IgD-negative memory B cell (primary cell): ENCODE measurements around the gene ADGRD1. TPM values are rescaled to one million over a fixed set of nuclear protein-coding genes. Genes with fewer than 3 reads are reported as not detected.
"Not testable (repeated sequence)": the region's sequence is repeated elsewhere in the genome, so short reads cannot be mapped to it uniquely, and the experiment has no call there.

Experiments
- H3K27ac Mint-ChIP-seq, 3 donors: one replicate each; pipeline ENCODE4 v1.8.0; 2020 to 2022; ENCODE audit warnings: mild to moderate bottlenecking in 3 of 3, mixed read lengths in 3 of 3, moderate library complexity in 1 of 3
- H3K27me3 Mint-ChIP-seq: one replicate; pipeline ENCODE4 v1.8.0; 2021; ENCODE audit warnings: mixed read lengths
- H3K36me3 Mint-ChIP-seq: one replicate; pipeline ENCODE4 v1.8.0; 2020; ENCODE audit warnings: mild to moderate bottlenecking, mixed read lengths
- H3K4me1 Mint-ChIP-seq, 3 donors: one replicate each; pipeline ENCODE4 v1.8.0; 2020 to 2022; ENCODE audit warnings: mixed read lengths in 3 of 3, mild to moderate bottlenecking in 1 of 3
- H3K4me3 Mint-ChIP-seq, 4 donors: one replicate each; pipeline ENCODE4 v1.8.0; 2020 to 2022; ENCODE audit warnings: mild to moderate bottlenecking in 4 of 4, mixed read lengths in 4 of 4, moderate library complexity in 3 of 4
- H3K9me3 Mint-ChIP-seq, 3 donors: one replicate each; pipeline ENCODE4 v1.8.0; 2020 to 2021; ENCODE audit warnings: mixed read lengths in 3 of 3, mild to moderate bottlenecking in 1 of 3
- polyA plus RNA-seq: library from polyadenylated mRNA; unstranded; fragments of 300-500 nt; fragmentation: Illumina TruSeq; gene quantifications from one replicate; pipeline ENCODE4 v1.2.3, GENCODE V29; 2021

ADGRD1 gene
- polyA plus RNA-seq, 1 donor from 2014 or later, result 0.50 TPM

GRCh38 chr12:131067981-131068851 is 114.5 kb downstream of the ADGRD1 start:
- Mint-ChIP-seq H3K27ac (no peak overlapping the region), H3K36me3 (no peaks in the 10 kb centered on the region), H3K4me3 (no peak overlapping the region), H3K9me3 (no peaks in the 10 kb centered on the region), H3K4me1 (no peaks in the 10 kb centered on the region), H3K27me3 (peaks cover 10% of the 10 kb centered on the region)

GRCh38 chr12:131068926-131069720 is 115.4 kb downstream of the ADGRD1 start:
- H3K36me3 Mint-ChIP-seq, H3K27me3 Mint-ChIP-seq, H3K4me1 Mint-ChIP-seq, H3K4me3 Mint-ChIP-seq, H3K27ac Mint-ChIP-seq, H3K9me3 Mint-ChIP-seq: not testable (repeated sequence)

GRCh38 chr12:131070136-131070535 is 116.4 kb downstream of the ADGRD1 start:
- not testable (repeated sequence) for H3K4me3 Mint-ChIP-seq, H3K27me3 Mint-ChIP-seq, H3K27ac Mint-ChIP-seq

GRCh38 chr12:131070668-131071067 is 117.0 kb downstream of the ADGRD1 start:
- not testable (repeated sequence) for H3K27me3 Mint-ChIP-seq, H3K9me3 Mint-ChIP-seq, H3K27ac Mint-ChIP-seq, H3K4me1 Mint-ChIP-seq, H3K36me3 Mint-ChIP-seq, H3K4me3 Mint-ChIP-seq

More at GRCh38 chr12:131070136-131070535, 116.4 kb downstream of the ADGRD1 start:
- H3K9me3 Mint-ChIP-seq, H3K36me3 Mint-ChIP-seq, H3K4me1 Mint-ChIP-seq: not testable (repeated sequence)

- not testable (repeated sequence) for H3K4me3 Mint-ChIP-seq, H3K27ac Mint-ChIP-seq, H3K9me3 Mint-ChIP-seq, H3K36me3 Mint-ChIP-seq, H3K4me1 Mint-ChIP-seq, H3K27me3 Mint-ChIP-seq
These were observed 117.6 kb downstream of the ADGRD1 start for GRCh38 chr12:131071234-131071820.

- H3K9me3 Mint-ChIP-seq, H3K27ac Mint-ChIP-seq, H3K4me1 Mint-ChIP-seq, H3K36me3 Mint-ChIP-seq, H3K4me3 Mint-ChIP-seq, H3K27me3 Mint-ChIP-seq: not testable (repeated sequence)
These were observed 118.2 kb downstream of the ADGRD1 start for GRCh38 chr12:131071950-131072349.

GRCh38 chr12:131072451-131073230 is 118.9 kb downstream of the ADGRD1 start:
- H3K27ac Mint-ChIP-seq, result no peak overlapping the region
- no peaks in the 10 kb centered on the region for H3K27me3 Mint-ChIP-seq
- H3K36me3 Mint-ChIP-seq, result no peaks in the 10 kb centered on the region
- H3K4me1 Mint-ChIP-seq, result no peaks in the 10 kb centered on the region
- H3K9me3 Mint-ChIP-seq, result no peaks in the 10 kb centered on the region
- no peak overlapping the region for H3K4me3 Mint-ChIP-seq

- Mint-ChIP-seq H3K4me1 (no peaks in the 10 kb centered on the region), H3K27ac (no peak overlapping the region)
These were observed 120.7 kb downstream of the ADGRD1 start for GRCh38 chr12:131074221-131075083.

GRCh38 chr12:131075194-131075593 is 121.5 kb downstream of the ADGRD1 start:
- Mint-ChIP-seq H3K9me3 (no peaks in the 10 kb centered on the region), H3K36me3 (no peaks in the 10 kb centered on the region), H3K4me1 (no peaks in the 10 kb centered on the region), H3K27ac (peak overlapping the region in 1 of 3 donors; percentile 53), H3K4me3 (no peak overlapping the region), H3K27me3 (no peaks in the 10 kb centered on the region)

More at GRCh38 chr12:131074221-131075083, 120.7 kb downstream of the ADGRD1 start:
- Mint-ChIP-seq H3K9me3 (no peaks in the 10 kb centered on the region), H3K27me3 (no peaks in the 10 kb centered on the region), H3K36me3 (no peaks in the 10 kb centered on the region), H3K4me3 (no peak overlapping the region)

GRCh38 chr12:131075611-131076010 is 121.9 kb downstream of the ADGRD1 start:
- Mint-ChIP-seq H3K27me3 (no peaks in the 10 kb centered on the region), H3K4me3 (no peak overlapping the region), H3K9me3 (no peaks in the 10 kb centered on the region), H3K36me3 (no peaks in the 10 kb centered on the region), H3K27ac (peak overlapping the region in 1 of 3 donors; percentile 53), H3K4me1 (no peaks in the 10 kb centered on the region)

- H3K27ac Mint-ChIP-seq, result no peak overlapping the region
- H3K36me3 Mint-ChIP-seq, result no peaks in the 10 kb centered on the region
- H3K9me3 Mint-ChIP-seq, result no peaks in the 10 kb centered on the region
- H3K4me1 Mint-ChIP-seq, result no peaks in the 10 kb centered on the region
- H3K27me3 Mint-ChIP-seq, result no peaks in the 10 kb centered on the region
- no peak overlapping the region for H3K4me3 Mint-ChIP-seq
These were observed 122.6 kb downstream of the ADGRD1 start for GRCh38 chr12:131076296-131076695.

GRCh38 chr12:131076791-131077747 is 123.4 kb downstream of the ADGRD1 start:
- Mint-ChIP-seq H3K4me1 (no peaks in the 10 kb centered on the region), H3K4me3 (no peak overlapping the region), H3K27me3 (peaks cover 2% of the 10 kb centered on the region), H3K27ac (no peak overlapping the region), H3K9me3 (no peaks in the 10 kb centered on the region), H3K36me3 (no peaks in the 10 kb centered on the region)

- Mint-ChIP-seq H3K9me3 (no peaks in the 10 kb centered on the region), H3K27ac (peak overlapping the region in 1 of 3 donors; percentile 13), H3K36me3 (no peaks in the 10 kb centered on the region), H3K4me1 (no peaks in the 10 kb centered on the region), H3K27me3 (peaks cover 2% of the 10 kb centered on the region), H3K4me3 (no peak overlapping the region)
These were observed 124.3 kb downstream of the ADGRD1 start for GRCh38 chr12:131077931-131078391.
